ENCODE results near the gene MRPS18A. TPM values are rescaled to one million over a fixed set of nuclear protein-coding genes. Genes with fewer than 3 reads are reported as not detected.

MRPS18A gene
- total RNA-seq, 4 donors from 2014 or later, result 38.1 to 45.8 (median 43.9) TPM

DNA sequence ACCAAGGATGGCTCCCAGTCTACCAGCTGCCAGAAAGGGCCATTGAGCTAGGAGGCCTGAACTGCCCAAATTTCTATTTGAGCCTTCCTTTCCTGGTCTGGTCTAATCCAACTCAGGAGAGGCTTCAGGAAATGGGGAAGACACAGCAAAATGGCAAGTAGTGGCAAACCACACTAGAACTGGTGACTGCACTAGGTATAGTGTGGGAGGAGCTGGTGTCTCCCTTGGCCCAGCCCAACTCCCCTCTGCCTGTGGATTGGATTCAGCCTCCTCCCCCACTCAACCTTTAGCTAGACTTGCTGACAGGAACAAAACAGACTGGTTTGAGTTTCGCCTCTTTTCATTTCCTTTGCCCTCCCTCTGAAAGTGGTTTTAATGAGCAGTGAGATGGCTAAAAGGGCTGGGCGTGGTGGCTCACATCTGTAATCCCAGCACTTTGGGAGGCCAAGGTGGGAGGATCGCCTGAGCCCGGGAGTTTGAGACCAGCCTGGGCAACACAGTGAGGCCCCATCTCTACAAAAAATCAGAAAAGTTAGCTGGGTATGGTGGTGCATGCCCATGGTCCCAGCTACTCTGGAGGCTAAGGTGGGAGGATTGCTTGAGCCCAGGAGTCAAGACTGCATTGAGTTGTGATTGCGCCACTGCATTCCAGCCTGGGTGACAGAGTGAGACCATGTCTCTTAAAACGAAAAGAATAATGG lies 17.5 kb downstream of the MRPS18A start:
- H3K4me1 ChIP-seq, result peaks cover 0 to 56% (median 24%) of the 10 kb centered on the region in 4 donors
- DNase-seq (ENCODE audit: low spot score in 2 of 2), result no peak

DNA sequence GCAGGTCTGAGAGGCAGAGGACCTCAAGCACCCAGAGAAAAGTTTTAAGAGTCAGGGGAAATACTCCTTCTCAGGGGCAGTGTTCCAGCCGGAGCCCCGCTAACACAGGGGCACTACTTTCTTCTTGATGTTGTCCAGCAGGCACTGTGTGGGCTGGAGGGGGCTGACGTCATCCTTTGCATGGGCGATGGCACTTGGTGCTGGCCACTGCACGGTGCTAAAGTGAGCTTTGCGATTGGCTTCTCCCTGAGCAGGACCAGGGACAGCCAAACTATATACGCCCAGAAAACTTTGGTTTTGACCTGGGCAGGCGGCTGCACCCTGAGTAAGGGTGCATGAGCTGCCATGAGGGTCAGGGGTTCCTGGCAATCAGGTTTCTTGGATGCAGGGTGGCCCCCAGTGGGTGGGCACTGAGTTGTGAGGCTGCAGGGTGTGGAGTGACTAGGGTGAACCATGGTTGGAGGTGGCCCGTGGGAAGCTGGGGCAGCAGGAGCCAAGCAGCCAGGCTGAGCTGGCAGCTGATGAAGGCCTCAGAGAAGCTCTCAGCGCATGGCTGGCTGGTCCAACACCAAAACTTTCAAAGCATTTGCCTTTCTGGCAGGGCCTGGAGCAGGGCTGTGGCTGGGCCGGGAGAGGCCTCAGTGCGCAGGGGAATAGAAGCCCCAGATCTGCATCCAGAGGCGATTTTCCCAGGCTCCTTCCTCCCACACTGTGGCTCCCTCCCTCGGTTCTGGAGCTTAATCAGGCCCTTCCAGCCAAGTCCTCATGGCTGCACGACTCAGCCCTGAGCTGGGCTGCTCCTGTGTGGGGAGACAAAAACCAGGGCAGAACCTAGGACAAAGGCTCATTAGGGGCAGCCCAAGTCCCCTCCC lies 18.3 kb downstream of the MRPS18A start:
- no peaks in the 10 kb centered on the region for H3K27me3 ChIP-seq
- TF ChIP-seq, protein P1, sequence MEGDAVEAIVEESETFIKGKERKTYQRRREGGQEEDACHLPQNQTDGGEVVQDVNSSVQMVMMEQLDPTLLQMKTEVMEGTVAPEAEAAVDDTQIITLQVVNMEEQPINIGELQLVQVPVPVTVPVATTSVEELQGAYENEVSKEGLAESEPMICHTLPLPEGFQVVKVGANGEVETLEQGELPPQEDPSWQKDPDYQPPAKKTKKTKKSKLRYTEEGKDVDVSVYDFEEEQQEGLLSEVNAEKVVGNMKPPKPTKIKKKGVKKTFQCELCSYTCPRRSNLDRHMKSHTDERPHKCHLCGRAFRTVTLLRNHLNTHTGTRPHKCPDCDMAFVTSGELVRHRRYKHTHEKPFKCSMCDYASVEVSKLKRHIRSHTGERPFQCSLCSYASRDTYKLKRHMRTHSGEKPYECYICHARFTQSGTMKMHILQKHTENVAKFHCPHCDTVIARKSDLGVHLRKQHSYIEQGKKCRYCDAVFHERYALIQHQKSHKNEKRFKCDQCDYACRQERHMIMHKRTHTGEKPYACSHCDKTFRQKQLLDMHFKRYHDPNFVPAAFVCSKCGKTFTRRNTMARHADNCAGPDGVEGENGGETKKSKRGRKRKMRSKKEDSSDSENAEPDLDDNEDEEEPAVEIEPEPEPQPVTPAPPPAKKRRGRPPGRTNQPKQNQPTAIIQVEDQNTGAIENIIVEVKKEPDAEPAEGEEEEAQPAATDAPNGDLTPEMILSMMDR (IDR thresholded peaks at IDR 0.05), result no peak
- TF ChIP-seq EP300 (IDR thresholded peaks at IDR 0.05), result peak in 1 of 2 donors; percentile 12
- TF ChIP-seq POLR2A (IDR thresholded peaks at IDR 0.05), result no peak
- WGBS, 2 donors, result 25 to 29% methylated on average over 7 to 15 of the region's 15 CpGs
- H3K4me1 ChIP-seq, result peaks cover 0 to 56% (median 24%) of the 10 kb centered on the region in 4 donors
- peaks cover 0 to 40% (median 15%) of the 10 kb centered on the region in 3 donors for H3K36me3 ChIP-seq
- DNase-seq (ENCODE audit: low spot score in 2 of 2), result peak; percentile 31 to 40
- no peak overlapping the region for H3K4me3 ChIP-seq
- H3K9me3 ChIP-seq, result no peaks in the 10 kb centered on the region
- peak overlapping the region; percentile 9 to 84 (median 67) for H3K27ac ChIP-seq

More for the DNA sequence above, 17.5 kb downstream of the MRPS18A start:
- Histone ChIP-seq H3K9me3 (no peaks in the 10 kb centered on the region), H3K27me3 (no peaks in the 10 kb centered on the region), H3K4me3 (no peak overlapping the region), H3K36me3 (peaks cover 0 to 48% (median 19%) of the 10 kb centered on the region in 3 donors), H3K27ac (peak overlapping the region; percentile 9 to 84 (median 67))
- 77 to 80% methylated on average over 6 of the region's 6 CpGs for WGBS, 2 donors
- TF ChIP-seq, protein P1 (IDR thresholded peaks at IDR 0.05), result no peak
- TF ChIP-seq POLR2A (IDR thresholded peaks at IDR 0.05) (no peak), EP300 (IDR thresholded peaks at IDR 0.05) (no peak)

DNA sequence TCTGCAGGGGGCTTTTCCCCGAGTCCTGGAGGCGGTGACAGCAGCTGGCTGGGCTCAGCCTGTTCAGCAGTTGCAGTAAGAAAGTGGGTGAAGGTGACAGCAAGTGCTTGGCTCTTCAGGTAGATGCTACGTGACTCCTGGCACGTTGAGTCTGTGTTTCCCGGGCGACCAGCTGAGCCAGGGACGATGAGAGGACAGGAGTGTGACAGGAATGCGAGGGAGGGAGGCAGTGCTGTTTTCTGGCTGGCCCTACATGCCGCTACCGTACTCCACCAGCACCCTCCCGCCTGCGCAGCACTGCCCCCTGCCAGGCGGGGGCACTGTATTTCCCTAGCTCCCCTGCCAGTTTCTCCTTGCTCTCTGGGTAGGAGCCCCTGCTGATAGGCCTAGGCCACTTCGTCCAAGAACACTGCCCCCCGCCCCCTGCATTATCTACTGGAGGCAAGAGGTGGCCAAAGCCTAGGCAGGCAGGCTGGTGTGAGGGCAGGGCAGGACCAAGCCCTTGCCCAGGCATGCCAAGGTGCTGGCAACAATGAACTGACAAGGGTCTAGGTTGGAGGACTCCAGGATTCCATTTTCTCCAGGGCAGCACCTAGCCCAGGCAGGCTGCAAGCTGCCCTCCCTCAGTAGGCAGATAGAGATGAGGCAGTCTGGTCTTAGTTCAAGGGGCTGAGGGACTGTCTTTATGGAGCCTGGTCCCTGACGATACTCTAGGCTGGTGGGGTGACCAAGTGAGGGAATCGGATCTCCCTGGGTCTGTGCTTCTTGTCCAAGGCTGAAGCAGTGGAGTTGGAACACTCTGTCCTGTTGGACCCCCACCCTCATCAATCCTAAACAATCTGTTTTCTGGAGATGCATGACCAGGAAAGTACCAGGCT lies 19.2 kb downstream of the MRPS18A start:
- peaks cover 0 to 56% (median 24%) of the 10 kb centered on the region in 4 donors for H3K4me1 ChIP-seq
- no peaks in the 10 kb centered on the region for H3K27me3 ChIP-seq
- TF ChIP-seq, protein P1 (IDR thresholded peaks at IDR 0.05), result peak; percentile 41 to 64 (median 49)
- peak in 1 of 2 donors; percentile 5 for TF ChIP-seq EP300 (IDR thresholded peaks at IDR 0.05)
- no peak for TF ChIP-seq POLR2A (IDR thresholded peaks at IDR 0.05)
- H3K36me3 ChIP-seq, result peaks cover 0 to 31% (median 6%) of the 10 kb centered on the region in 3 donors
- H3K27ac ChIP-seq, result peak overlapping the region; percentile 64 to 84 (median 68)
- H3K9me3 ChIP-seq, result no peaks in the 10 kb centered on the region
- 24 to 36% methylated on average over 17 of the region's 17 CpGs for WGBS, 2 donors
- no peak for DNase-seq (ENCODE audit: low spot score in 2 of 2)
- H3K4me3 ChIP-seq, result no peak overlapping the region

DNA sequence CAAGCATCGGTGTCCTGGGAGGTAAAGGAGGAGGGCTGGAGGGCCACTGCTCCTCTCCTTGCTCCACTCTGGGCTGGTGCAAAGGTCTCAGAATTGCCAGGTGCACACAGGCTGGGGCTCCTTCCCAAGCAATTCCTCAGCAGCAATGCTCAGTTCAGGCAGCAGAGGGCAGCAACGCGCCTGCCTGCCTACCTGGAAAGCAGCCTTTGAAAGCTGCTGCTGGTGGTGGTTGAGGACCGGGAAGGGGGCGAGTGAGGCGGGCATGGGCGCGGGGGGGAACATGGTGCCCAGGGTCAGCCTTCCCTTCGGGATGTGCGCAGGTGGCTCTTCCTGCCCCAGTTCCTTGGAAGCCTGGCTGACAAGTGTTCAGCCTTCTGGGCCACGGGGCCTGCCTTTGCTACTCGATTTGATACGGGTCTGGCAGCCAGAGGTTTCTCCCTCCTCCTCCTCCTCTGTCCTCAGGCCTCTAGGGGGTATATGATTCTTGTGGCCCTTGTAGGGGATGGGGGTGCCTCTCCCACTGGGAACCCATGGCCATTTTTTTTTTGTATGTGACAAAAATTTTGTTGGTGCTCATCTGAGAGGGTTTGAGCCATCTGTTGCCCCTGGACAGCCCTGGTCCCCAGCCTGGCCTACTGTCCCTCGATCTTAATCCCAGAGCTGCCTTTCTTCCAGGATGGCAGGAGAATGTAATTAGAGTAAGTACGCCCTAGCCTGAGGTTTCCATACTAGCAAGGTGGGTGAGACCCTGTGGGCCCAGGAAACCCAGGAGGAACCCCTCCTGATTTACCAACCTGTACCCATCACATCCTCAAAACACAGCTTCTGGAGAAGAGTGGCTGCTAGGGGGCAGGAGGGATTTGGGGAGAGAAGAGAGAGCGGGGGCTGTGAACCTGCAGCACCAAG lies 20.1 kb downstream of the MRPS18A start:
- Histone ChIP-seq H3K36me3 (peaks cover 0 to 22% (median 5%) of the 10 kb centered on the region in 3 donors), H3K4me1 (peaks cover 0 to 49% (median 24%) of the 10 kb centered on the region in 4 donors), H3K4me3 (peak overlapping the region in 1 of 4 donors; percentile 10), H3K27ac (peak overlapping the region in 1 of 4 donors; percentile 70), H3K9me3 (no peaks in the 10 kb centered on the region), H3K27me3 (no peaks in the 10 kb centered on the region)
- TF ChIP-seq, protein P1 (IDR thresholded peaks at IDR 0.05), result peak; percentile 90 to 97 (median 94)
- no peak for TF ChIP-seq POLR2A (IDR thresholded peaks at IDR 0.05)
- peak in 1 of 2 donors; percentile 29 for TF ChIP-seq EP300 (IDR thresholded peaks at IDR 0.05)
- 14 to 16% methylated on average over 10 to 14 of the region's 16 CpGs for WGBS, 2 donors
- peak; percentile 87 to 92 for DNase-seq (ENCODE audit: low spot score in 2 of 2)

All from tibial nerve (tissue), 4 donors.